Gastroesophageal sphincter (tissue), 4 donors: ENCODE data around the gene EML5. TPM values are rescaled to one million over a fixed set of nuclear protein-coding genes. Genes with fewer than 3 reads are reported as not detected.

Experiments
- ATAC-seq: fragments of 150-250 bp; one replicate; pipeline ENCODE4 v1.9.1; 2016; ENCODE audit warnings: mild to moderate bottlenecking, moderate library complexity
- H3K27ac ChIP-seq, 4 donors: fragments of 200-600 bp; sonication (generic) in 3 of 4; 1 replicate in 3 of 4; 2 replicates in 1 of 4; pipeline ENCODE4 v1.5.1; 2016 to 2019
- H3K27me3 ChIP-seq: fragments of 200-600 bp; sonication (generic); one replicate; pipeline ENCODE4 v1.5.1; 2019
- H3K36me3 ChIP-seq, 2 donors: fragments of 200-600 bp; sonication (generic); one replicate each; pipeline ENCODE4 v1.5.1; 2019; ENCODE audit warnings: control low read depth in 1 of 2
- H3K4me1 ChIP-seq, 3 donors: fragments of 200-600 bp; sonication (generic); 1 replicate in 2 of 3; 2 replicates in 1 of 3; pipeline ENCODE4 v1.5.1; 2016 to 2019; ENCODE audit warnings: control low read depth in 2 of 3
- H3K4me3 ChIP-seq, 2 donors: fragments of 200-600 bp; sonication (generic); one replicate each; pipeline ENCODE4 v1.5.1; 2019; ENCODE audit warnings: mild to moderate bottlenecking in 1 of 2, moderate library complexity in 1 of 2
- H3K9me3 ChIP-seq, 3 donors: fragments of 200-600 bp; sonication (generic); one replicate each; pipeline ENCODE4 v1.5.1; 2017 to 2019; ENCODE audit warnings: control low read depth in 2 of 3
- EP300 ChIP-seq: sonication (generic); formaldehyde crosslinking; IDR thresholded peaks from one replicate; pipeline ENCODE4 v1.6.1; 2017; ENCODE audit warnings: antibody characterized with exemption, mild to moderate bottlenecking
- POLR2A ChIP-seq, 2 donors: fragments of 450-650 bp; IDR thresholded peaks; one replicate each; pipeline ENCODE4 v1.6.1; 2017; ENCODE audit warnings: antibody characterized with exemption in 2 of 2, mild to moderate bottlenecking in 2 of 2, moderate library complexity in 1 of 2
- POLR2AphosphoS5 ChIP-seq: sonication (generic); formaldehyde crosslinking; IDR thresholded peaks from one replicate; pipeline ENCODE4 v1.6.1; 2017; ENCODE audit warnings: antibody characterized with exemption
- WGBS, 2 donors: methylation state at CpG; one replicate each; pipeline ENCODE4 v1.1.5; 2018; ENCODE audit warnings: low coverage in 1 of 2; 5-methylcytosine and 5-hydroxymethylcytosine counted together
- total RNA-seq, 4 donors: library from RNA; depleted of rRNA; stranded (reverse); fragments of >200 nt; gene quantifications; one replicate each; pipeline ENCODE4 v1.1.0, GENCODE V29; 2016
- TF ChIP-seq, protein P1 (sequence below), 4 experiments: fragments of 200-600 bp in 2 of 4; fragments of 450-650 bp in 2 of 4; sonication (generic) in 1 of 4; IDR thresholded peaks; one replicate each; pipeline ENCODE4 v1.5.1; 2017 to 2019; ENCODE audit warnings: antibody characterized with exemption in 4 of 4, mild to moderate bottlenecking in 2 of 4, moderate library complexity in 2 of 4

The EML5 gene
- total RNA-seq, 4 donors from 2014 or later = 3.9 to 6.7 (median 4.5) TPM

- ATAC-seq = no peak
- peaks cover 5 to 100% of the 10 kb centered on the region in 2 donors for H3K36me3 ChIP-seq
Measured at GRCh38 chr14:88605594-88605993, 187.2 kb downstream of the EML5 start.

DNA sequence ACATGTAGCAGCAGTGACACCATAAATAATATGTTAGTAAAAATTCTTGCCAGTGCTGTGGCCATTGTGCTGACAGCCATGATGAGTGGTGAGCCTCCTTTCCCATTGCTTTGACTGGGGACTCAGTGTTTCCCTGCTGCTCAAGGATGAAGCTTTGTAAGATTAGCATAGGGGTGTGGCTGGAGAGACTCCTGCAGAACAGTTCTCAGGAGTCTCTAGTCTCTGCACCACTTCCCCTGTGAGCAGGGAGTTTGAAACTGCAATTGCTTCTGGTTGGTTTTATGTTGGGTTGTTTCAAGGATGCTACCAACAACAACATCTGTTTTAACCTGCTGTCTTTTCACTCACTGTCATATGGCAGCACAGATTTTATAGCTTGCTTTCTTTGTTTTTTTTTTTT, 188.5 kb downstream of the EML5 start:
- ATAC-seq = no peak
- Histone ChIP-seq H3K9me3 (no peaks in the 10 kb centered on the region), H3K27me3 (no peaks in the 10 kb centered on the region), H3K4me1 (no peaks in the 10 kb centered on the region), H3K27ac (no peak overlapping the region), H3K4me3 (no peak overlapping the region), H3K36me3 (peaks cover 0 to 100% of the 10 kb centered on the region in 2 donors)
- TF ChIP-seq, protein P1, sequence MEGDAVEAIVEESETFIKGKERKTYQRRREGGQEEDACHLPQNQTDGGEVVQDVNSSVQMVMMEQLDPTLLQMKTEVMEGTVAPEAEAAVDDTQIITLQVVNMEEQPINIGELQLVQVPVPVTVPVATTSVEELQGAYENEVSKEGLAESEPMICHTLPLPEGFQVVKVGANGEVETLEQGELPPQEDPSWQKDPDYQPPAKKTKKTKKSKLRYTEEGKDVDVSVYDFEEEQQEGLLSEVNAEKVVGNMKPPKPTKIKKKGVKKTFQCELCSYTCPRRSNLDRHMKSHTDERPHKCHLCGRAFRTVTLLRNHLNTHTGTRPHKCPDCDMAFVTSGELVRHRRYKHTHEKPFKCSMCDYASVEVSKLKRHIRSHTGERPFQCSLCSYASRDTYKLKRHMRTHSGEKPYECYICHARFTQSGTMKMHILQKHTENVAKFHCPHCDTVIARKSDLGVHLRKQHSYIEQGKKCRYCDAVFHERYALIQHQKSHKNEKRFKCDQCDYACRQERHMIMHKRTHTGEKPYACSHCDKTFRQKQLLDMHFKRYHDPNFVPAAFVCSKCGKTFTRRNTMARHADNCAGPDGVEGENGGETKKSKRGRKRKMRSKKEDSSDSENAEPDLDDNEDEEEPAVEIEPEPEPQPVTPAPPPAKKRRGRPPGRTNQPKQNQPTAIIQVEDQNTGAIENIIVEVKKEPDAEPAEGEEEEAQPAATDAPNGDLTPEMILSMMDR (IDR thresholded peaks at IDR 0.05) = no peak
- TF ChIP-seq POLR2A (IDR thresholded peaks at IDR 0.05) = no peak
- TF ChIP-seq POLR2AphosphoS5 = no peak
- no peak for TF ChIP-seq EP300

More at GRCh38 chr14:88605594-88605993, 187.2 kb downstream of the EML5 start:
- Histone ChIP-seq H3K27ac (no peak overlapping the region), H3K27me3 (no peaks in the 10 kb centered on the region), H3K9me3 (no peaks in the 10 kb centered on the region), H3K4me1 (no peaks in the 10 kb centered on the region), H3K4me3 (no peak overlapping the region)
- TF ChIP-seq POLR2A (IDR thresholded peaks at IDR 0.05) (no peak), POLR2AphosphoS5 (no peak), EP300 (no peak)
- TF ChIP-seq, protein P1 (IDR thresholded peaks at IDR 0.05) = no peak
- 83 to 93% methylated on average over 2 of the region's 2 CpGs for WGBS, 2 donors

DNA sequence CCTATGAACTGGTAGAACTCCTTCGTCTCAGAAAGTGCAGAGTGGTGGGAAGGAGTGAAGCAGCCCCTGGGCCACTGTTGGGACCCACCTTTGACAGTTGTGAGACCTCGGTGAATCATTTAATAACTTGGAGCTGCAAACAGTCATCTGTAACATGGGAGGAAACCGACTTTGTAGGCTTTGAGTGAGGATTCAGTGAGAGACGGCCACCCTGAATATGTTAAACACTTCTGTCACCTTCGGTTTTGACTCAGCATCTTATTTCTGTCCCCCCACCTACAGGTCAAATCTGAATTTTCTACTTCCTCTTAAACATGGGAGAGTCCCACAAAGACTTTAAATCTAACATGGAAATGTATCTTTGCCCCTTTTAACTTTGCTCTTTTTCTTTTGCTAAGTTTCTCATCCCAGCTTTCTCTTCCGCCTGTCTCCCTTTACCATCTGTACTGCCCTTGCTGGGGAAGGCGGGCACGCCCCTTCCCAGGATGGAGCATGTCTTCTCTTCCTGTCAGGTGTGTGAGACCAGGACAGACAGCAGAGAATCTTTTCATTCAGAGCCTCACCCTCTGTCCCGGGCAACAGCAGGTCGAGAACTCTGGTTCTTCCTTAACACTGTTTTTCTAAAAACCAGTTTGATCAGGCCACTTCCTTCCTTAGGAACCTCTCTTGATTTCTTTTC, 192.9 kb downstream of the EML5 start:
- Histone ChIP-seq H3K4me3 (no peak overlapping the region), H3K9me3 (no peaks in the 10 kb centered on the region), H3K36me3 (peaks cover 0 to 99% of the 10 kb centered on the region in 2 donors), H3K27me3 (no peaks in the 10 kb centered on the region), H3K4me1 (no peaks in the 10 kb centered on the region), H3K27ac (no peak overlapping the region)
- TF ChIP-seq POLR2AphosphoS5 (no peak), EP300 (no peak), POLR2A (IDR thresholded peaks at IDR 0.05) (no peak)
- TF ChIP-seq, protein P1 (IDR thresholded peaks at IDR 0.05) = no peak
- WGBS, 2 donors = 83 to 89% methylated on average over 5 to 9 of the region's 10 CpGs
- no peak for ATAC-seq

DNA sequence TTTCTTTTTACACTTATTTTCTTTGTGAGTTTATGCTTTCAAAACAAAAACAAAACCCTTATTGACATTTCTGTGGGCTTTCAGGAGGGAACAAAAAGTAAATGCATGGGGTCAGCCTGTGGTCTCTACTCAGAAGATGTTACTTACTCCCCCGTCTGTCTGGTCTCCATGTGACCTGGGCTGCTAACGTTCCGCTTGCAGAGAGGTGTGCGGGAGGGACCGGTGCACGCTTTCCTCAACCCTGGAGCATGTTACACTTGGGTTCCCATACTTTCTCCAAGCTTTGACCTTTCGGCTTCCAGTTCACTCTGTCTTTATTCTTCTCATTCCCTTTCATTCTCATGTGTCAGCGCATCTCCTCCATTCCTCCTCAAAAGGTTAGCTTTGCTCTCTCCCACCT, 193.4 kb downstream of the EML5 start:
- H3K27ac ChIP-seq = no peak overlapping the region
- peaks cover 0 to 99% of the 10 kb centered on the region in 2 donors for H3K36me3 ChIP-seq
- H3K9me3 ChIP-seq = no peaks in the 10 kb centered on the region
- ATAC-seq = no peak
- WGBS, 2 donors = 85 to 95% methylated on average over 7 to 8 of the region's 8 CpGs
- no peaks in the 10 kb centered on the region for H3K4me1 ChIP-seq
- no peak for TF ChIP-seq POLR2AphosphoS5
- no peak for TF ChIP-seq EP300
- TF ChIP-seq, protein P1 (IDR thresholded peaks at IDR 0.05) = no peak
- no peak for TF ChIP-seq POLR2A (IDR thresholded peaks at IDR 0.05)
- no peak overlapping the region for H3K4me3 ChIP-seq
- no peaks in the 10 kb centered on the region for H3K27me3 ChIP-seq

GRCh38 chr14:88598097-88598675, 194.6 kb downstream of the EML5 start:
- no peak overlapping the region for H3K4me3 ChIP-seq
- TF ChIP-seq POLR2AphosphoS5 = no peak
- no peaks in the 10 kb centered on the region for H3K27me3 ChIP-seq
- peaks cover 0 to 99% of the 10 kb centered on the region in 2 donors for H3K36me3 ChIP-seq
- no peak overlapping the region for H3K27ac ChIP-seq
- WGBS, 2 donors = 71 to 93% methylated on average over 2 of the region's 2 CpGs
- ATAC-seq = no peak
- H3K9me3 ChIP-seq = no peaks in the 10 kb centered on the region
- H3K4me1 ChIP-seq = no peaks in the 10 kb centered on the region
